ENCODE data around the gene LRRC8C. TPM values are rescaled to one million over a fixed set of nuclear protein-coding genes. Genes with fewer than 3 reads are reported as not detected.

LRRC8C gene
- total RNA-seq, 1 donor, result 2.2 TPM

DNA sequence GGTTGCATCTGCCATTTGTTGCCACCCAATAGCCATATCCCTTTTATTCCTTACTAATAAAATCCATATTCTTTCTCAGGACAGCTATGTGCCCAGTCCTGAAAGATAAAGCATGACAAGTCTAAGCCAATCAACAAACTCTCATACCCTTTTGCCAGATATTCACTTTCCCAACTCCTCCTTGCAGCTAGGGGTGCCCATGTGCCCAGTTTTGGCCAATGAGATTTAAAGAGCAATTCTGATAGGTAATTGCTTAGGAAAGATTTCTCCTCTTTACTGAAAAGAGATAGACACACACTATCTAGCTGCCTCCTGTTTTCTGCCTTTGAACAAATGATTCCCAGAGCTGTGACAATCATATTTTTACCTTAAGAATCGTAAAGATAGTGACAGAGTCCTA lies 132.9 kb downstream of the LRRC8C start:
- H3K4me1 ChIP-seq (ENCODE audit: insufficient read depth, low read length), result peaks cover 6% of the 10 kb centered on the region
- H3K79me2 ChIP-seq (ENCODE audit: insufficient read depth, low read length), result no peaks in the 10 kb centered on the region
- H3K36me3 ChIP-seq (ENCODE audit: insufficient read depth, low read length), result no peaks in the 10 kb centered on the region
- H2AFZ ChIP-seq (ENCODE audit: low read length), result no peak overlapping the region
- H3K27ac ChIP-seq (ENCODE audit: low read depth, low read length), result no peak overlapping the region
- no peak for DNase-seq (ENCODE audit: insufficient read length, low spot score, missing footprints)
- H4K20me1 ChIP-seq (ENCODE audit: insufficient read depth, low read length), result no peaks in the 10 kb centered on the region
- H3K27me3 ChIP-seq (ENCODE audit: insufficient read depth, low read length), result peaks cover 5% of the 10 kb centered on the region
- H3K4me2 ChIP-seq (ENCODE audit: insufficient read depth, low read length), result no peak overlapping the region
- no peaks in the 10 kb centered on the region for H3K9me3 ChIP-seq (ENCODE audit: low read depth, low read length)
- no peak overlapping the region for H3K4me3 ChIP-seq (ENCODE audit: insufficient read depth, low read length)
- TF ChIP-seq, protein P1, sequence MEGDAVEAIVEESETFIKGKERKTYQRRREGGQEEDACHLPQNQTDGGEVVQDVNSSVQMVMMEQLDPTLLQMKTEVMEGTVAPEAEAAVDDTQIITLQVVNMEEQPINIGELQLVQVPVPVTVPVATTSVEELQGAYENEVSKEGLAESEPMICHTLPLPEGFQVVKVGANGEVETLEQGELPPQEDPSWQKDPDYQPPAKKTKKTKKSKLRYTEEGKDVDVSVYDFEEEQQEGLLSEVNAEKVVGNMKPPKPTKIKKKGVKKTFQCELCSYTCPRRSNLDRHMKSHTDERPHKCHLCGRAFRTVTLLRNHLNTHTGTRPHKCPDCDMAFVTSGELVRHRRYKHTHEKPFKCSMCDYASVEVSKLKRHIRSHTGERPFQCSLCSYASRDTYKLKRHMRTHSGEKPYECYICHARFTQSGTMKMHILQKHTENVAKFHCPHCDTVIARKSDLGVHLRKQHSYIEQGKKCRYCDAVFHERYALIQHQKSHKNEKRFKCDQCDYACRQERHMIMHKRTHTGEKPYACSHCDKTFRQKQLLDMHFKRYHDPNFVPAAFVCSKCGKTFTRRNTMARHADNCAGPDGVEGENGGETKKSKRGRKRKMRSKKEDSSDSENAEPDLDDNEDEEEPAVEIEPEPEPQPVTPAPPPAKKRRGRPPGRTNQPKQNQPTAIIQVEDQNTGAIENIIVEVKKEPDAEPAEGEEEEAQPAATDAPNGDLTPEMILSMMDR (IDR thresholded peaks at IDR 0.05; ENCODE audit: extremely low read depth, low read depth, low read length), result no peak

DNA sequence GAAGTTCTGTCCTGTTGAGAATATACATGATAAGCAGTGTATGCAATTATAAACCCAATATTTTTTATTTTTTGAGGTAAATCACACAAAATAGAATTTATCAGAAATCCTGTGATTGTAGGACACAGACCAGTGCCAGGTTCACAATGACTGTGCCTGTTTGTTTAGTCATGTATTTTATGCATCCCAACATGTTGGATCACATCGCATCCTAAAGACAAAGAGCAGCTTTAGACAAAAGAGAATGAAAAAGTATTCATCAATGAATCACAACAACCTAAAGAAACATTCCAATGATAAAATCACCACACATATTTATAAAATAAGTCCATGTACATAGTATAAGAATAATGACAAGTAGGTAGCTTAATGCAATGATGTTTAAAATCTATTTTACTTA lies 134.7 kb downstream of the LRRC8C start:
- peaks cover under 1% of the 10 kb centered on the region for H3K4me1 ChIP-seq (ENCODE audit: insufficient read depth, low read length)
- H3K79me2 ChIP-seq (ENCODE audit: insufficient read depth, low read length), result no peaks in the 10 kb centered on the region
- DNase-seq (ENCODE audit: insufficient read length, low spot score, missing footprints), result no peak
- no peak overlapping the region for H3K4me2 ChIP-seq (ENCODE audit: insufficient read depth, low read length)
- TF ChIP-seq, protein P1 (IDR thresholded peaks at IDR 0.05; ENCODE audit: extremely low read depth, low read depth, low read length), result no peak
- H3K4me3 ChIP-seq (ENCODE audit: insufficient read depth, low read length), result no peak overlapping the region
- peaks cover 5% of the 10 kb centered on the region for H3K27me3 ChIP-seq (ENCODE audit: insufficient read depth, low read length)
- H3K27ac ChIP-seq (ENCODE audit: low read depth, low read length), result no peak overlapping the region
- H3K9me3 ChIP-seq (ENCODE audit: low read depth, low read length), result no peaks in the 10 kb centered on the region
- no peaks in the 10 kb centered on the region for H3K36me3 ChIP-seq (ENCODE audit: insufficient read depth, low read length)
- no peaks in the 10 kb centered on the region for H4K20me1 ChIP-seq (ENCODE audit: insufficient read depth, low read length)
- no peak overlapping the region for H2AFZ ChIP-seq (ENCODE audit: low read length)

Small RNAs within 50 kb of the gene (small RNA-seq; reads per million reads assigned to genes)
- not detected for gene AC093423.1

Other genes with a start within 250 kb of the LRRC8C start
- gene LRRC8B, start 108.3 kb upstream of the LRRC8C start, total RNA-seq, result 1.2 and 1.4 TPM in 2 replicates
- 23.6 and 30.4 TPM in 2 replicates for gene LRRC8D, start 187.9 kb downstream of the LRRC8C start, total RNA-seq

All from osteoblast (primary cell).